ENCODE results near the gene HES3.

GRCh38 chr1:6281511-6282402, 37.8 kb downstream of the HES3 start:
- TF ChIP-seq, protein P1, sequence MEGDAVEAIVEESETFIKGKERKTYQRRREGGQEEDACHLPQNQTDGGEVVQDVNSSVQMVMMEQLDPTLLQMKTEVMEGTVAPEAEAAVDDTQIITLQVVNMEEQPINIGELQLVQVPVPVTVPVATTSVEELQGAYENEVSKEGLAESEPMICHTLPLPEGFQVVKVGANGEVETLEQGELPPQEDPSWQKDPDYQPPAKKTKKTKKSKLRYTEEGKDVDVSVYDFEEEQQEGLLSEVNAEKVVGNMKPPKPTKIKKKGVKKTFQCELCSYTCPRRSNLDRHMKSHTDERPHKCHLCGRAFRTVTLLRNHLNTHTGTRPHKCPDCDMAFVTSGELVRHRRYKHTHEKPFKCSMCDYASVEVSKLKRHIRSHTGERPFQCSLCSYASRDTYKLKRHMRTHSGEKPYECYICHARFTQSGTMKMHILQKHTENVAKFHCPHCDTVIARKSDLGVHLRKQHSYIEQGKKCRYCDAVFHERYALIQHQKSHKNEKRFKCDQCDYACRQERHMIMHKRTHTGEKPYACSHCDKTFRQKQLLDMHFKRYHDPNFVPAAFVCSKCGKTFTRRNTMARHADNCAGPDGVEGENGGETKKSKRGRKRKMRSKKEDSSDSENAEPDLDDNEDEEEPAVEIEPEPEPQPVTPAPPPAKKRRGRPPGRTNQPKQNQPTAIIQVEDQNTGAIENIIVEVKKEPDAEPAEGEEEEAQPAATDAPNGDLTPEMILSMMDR (conservative IDR thresholded peaks at IDR 0.05; ENCODE audit: low read length), result no peak
- TF ChIP-seq EZH2phosphoT487 (IDR thresholded peaks at IDR 0.05; ENCODE audit: borderline replicate concordance, low read depth, low read length), result no peak
